ENCODE data around the gene PXYLP1.

The PXYLP1 gene

GRCh38 chr3:141249041-141249440 is 17.4 kb downstream of the PXYLP1 start:
- FAIRE-seq, result no peak

GRCh38 chr3:141250342-141250741 is 18.7 kb downstream of the PXYLP1 start:
- no peak for FAIRE-seq
- DNase-seq (ENCODE audit: low spot score), result no peak

More at GRCh38 chr3:141249041-141249440, 17.4 kb downstream of the PXYLP1 start:
- DNase-seq (ENCODE audit: low spot score), result no peak

- FAIRE-seq (no peak), DNase-seq (ENCODE audit: low spot score) (no peak)
Observed at GRCh38 chr3:141250828-141251227, 19.2 kb downstream of the PXYLP1 start.

GRCh38 chr3:141253326-141253725 is 21.7 kb downstream of the PXYLP1 start:
- DNase-seq (ENCODE audit: low spot score), result no peak
- FAIRE-seq, result no peak

- no peak for DNase-seq (ENCODE audit: low spot score)
- FAIRE-seq, result no peak
Observed at GRCh38 chr3:141253811-141254210, 22.2 kb downstream of the PXYLP1 start.

GRCh38 chr3:141255137-141255845 is 23.7 kb downstream of the PXYLP1 start:
- DNase-seq (ENCODE audit: low spot score), result no peak
- FAIRE-seq, result no peak

- DNase-seq (ENCODE audit: low spot score) (no peak), FAIRE-seq (no peak)
Observed at GRCh38 chr3:141255846-141256261, 24.2 kb downstream of the PXYLP1 start.

GRCh38 chr3:141256820-141257219 is 25.2 kb downstream of the PXYLP1 start:
- DNase-seq (ENCODE audit: low spot score) (no peak), FAIRE-seq (no peak)

- FAIRE-seq (no peak), DNase-seq (ENCODE audit: low spot score) (no peak)
Observed at GRCh38 chr3:141257961-141258360, 26.3 kb downstream of the PXYLP1 start.

- FAIRE-seq, result no peak
Observed at GRCh38 chr3:141258973-141259372, 27.3 kb downstream of the PXYLP1 start.

GRCh38 chr3:141259821-141260629 is 28.4 kb downstream of the PXYLP1 start:
- DNase-seq (ENCODE audit: low spot score), result no peak
- no peak for FAIRE-seq

More at GRCh38 chr3:141258973-141259372, 27.3 kb downstream of the PXYLP1 start:
- DNase-seq (ENCODE audit: low spot score), result no peak

GRCh38 chr3:141260630-141260927 is 29.0 kb downstream of the PXYLP1 start:
- DNase-seq (ENCODE audit: low spot score) (no peak), FAIRE-seq (no peak)

- DNase-seq (ENCODE audit: low spot score), result no peak
Observed at GRCh38 chr3:141261472-141262307, 30.1 kb downstream of the PXYLP1 start.

GRCh38 chr3:141262308-141262705 is 30.7 kb downstream of the PXYLP1 start:
- FAIRE-seq (no peak), DNase-seq (ENCODE audit: low spot score) (no peak)

More at GRCh38 chr3:141261472-141262307, 30.1 kb downstream of the PXYLP1 start:
- no peak for FAIRE-seq

- DNase-seq (ENCODE audit: low spot score) (no peak), FAIRE-seq (no peak)
Observed at GRCh38 chr3:141266186-141266585, 34.6 kb downstream of the PXYLP1 start.

GRCh38 chr3:141266797-141267555 is 35.4 kb downstream of the PXYLP1 start:
- FAIRE-seq (no peak), DNase-seq (ENCODE audit: low spot score) (no peak)

- FAIRE-seq, result no peak
- no peak for DNase-seq (ENCODE audit: low spot score)
Observed at GRCh38 chr3:141267629-141268028, 36.0 kb downstream of the PXYLP1 start.

- DNase-seq (ENCODE audit: low spot score), result no peak
- FAIRE-seq, result no peak
Observed at GRCh38 chr3:141268306-141268705, 36.7 kb downstream of the PXYLP1 start.

- no peak for DNase-seq (ENCODE audit: low spot score)
- FAIRE-seq, result no peak
Observed at GRCh38 chr3:141268791-141269190, 37.2 kb downstream of the PXYLP1 start.

GRCh38 chr3:141269961-141270360 is 38.3 kb downstream of the PXYLP1 start:
- FAIRE-seq (no peak), DNase-seq (ENCODE audit: low spot score) (no peak)
